NCI-H2171 (cell line): ENCODE measurements around the gene OGFRL1.
"Not testable (repeated sequence)": the region's sequence is repeated elsewhere in the genome, so short reads cannot be mapped to it uniquely, and the experiment has no call there.

Source experiments
- DNase-seq: peaks from one replicate; lab custom pipeline; 2025; lab: John Stamatoyannopoulos, UW

OGFRL1 gene

DNA sequence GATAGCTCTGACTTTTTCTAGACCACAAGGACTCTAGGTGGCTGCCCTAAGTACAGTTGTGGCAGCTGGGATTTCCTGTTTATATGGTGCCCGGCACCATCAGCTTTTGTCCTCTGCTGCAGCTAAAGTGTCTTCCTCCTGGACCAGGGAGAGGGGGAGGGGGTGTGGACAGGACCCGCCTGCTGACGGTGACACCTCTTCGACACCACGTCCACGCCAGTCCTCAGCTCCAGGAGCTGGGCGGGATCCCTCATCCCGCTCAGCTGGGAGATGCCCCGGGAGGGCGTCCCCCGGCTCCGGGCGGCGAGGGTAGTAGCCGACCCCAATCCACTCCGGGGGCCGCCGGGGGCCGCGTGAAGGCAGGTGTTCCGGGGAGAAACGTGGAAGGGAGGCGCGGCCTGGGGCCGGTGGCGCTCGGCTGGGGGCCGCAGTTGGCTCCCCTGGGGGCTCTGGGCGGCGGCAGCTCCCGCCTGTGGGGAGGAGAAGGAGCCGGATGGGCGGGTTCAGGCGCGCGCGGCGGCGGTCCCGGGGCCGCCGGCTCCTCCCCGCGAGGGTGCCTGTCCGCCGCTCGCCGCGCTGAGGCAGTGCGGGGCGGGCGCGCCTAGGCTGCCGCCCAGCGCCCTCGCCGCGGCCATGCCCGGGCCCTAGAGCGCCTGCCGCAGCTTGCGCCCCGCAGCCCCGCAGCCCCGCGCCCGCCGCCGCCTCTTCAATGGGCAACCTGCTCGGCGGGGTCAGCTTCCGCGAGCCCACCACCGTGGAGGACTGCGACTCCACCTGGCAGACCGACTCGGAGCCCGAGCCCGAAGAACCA is at the start of gene OGFRL1:
Gene OGFRL1 (plus strand): TSS at position 584 of the 811 bp plus-strand sequence. CDS start 126 bp downstream, at position 710.
- DNase-seq: peak; percentile 85

- DNase-seq: no peak
Observed at GRCh38 chr6:71239694-71240093, 48.9 kb upstream of the OGFRL1 start.

DNA sequence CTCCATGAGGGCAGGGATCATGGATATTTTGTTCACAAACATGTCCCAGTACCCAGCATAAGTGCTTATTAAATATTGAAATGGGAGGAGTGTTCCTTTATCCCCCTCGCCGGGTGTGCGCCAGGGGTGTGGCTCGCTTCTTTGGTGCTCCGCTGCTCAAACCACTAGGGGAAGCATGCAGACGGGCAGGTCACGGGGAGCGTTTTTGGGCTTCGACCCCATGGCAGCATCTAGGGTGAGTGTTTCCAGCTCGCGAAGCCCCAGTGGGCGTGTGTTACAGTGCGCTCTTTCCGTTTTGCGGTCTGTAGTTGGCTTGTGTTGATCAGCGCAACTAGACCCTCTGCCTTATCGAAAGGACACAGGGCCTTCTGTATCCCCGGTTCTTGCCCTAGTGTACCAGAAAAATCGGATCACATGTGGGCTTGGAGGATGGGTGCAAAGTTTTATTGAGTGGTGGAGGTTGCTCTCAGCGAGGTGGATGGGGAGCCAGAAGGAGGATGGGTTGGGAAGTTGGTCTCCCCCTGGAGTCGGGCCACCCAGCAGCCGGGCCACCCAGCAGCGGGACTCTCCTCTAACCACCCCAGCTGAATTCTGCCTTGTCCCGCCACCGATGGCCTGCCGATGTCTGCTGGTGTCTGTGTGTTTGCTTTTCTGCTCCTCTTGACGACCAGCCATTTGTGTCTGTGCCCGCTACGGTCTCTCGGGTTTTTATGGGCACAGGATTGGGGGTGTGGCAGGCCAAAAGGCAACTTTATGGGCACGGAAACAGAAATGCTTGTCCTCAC is 43.2 kb upstream of the OGFRL1 start:
- DNase-seq: no peak

DNA sequence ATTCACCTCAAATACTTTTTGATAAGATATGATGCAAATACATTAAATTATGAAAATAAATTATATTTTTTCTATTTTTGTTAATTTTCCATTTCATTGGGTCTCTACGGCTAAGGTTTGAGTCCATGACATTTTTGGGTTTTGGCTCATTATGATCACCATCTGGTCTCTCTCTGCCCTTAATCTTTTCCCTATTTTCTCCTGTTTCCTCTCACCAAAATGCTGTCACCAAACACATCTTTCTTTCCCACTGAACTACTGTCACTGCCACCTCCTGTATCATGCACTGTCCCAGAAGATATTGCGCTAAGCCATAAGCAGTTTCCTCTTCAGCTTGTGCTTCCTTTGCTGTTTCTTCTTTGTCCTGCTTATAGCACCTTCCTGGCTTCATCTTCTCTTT is 42.0 kb upstream of the OGFRL1 start:
- no peak for DNase-seq

GRCh38 chr6:71248306-71248765 is 40.3 kb upstream of the OGFRL1 start:
- no peak for DNase-seq

DNA sequence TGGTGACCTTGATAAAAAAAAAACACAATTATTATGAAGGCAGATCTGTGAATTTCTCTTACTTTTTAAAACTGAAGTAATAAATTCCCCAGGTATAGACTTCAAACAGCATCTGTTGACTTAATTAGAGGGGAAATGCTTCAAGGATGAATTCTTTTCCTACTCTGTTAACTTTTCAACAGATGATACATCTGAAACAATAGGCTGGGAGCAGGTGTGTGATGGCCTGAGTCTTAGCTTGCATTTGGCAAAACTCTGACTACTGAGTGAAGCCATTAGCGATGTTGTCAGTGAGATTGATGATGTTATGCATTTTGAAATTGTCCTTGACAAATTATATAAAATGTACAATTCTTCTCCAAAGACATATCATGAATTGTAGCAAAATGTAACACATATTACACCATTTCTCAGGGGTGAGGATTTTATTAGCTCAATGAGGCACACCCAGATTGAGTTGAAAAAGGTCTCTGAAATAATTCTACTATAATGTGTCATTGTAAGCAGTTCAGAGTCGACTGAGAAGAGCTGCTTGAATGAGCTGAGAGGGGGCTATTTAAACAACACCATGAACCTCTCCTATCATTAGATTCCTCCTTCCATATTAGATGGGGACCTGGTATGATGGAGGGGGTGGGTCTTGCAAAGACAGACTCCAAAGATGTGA is 39.6 kb upstream of the OGFRL1 start:
- DNase-seq: no peak

DNA sequence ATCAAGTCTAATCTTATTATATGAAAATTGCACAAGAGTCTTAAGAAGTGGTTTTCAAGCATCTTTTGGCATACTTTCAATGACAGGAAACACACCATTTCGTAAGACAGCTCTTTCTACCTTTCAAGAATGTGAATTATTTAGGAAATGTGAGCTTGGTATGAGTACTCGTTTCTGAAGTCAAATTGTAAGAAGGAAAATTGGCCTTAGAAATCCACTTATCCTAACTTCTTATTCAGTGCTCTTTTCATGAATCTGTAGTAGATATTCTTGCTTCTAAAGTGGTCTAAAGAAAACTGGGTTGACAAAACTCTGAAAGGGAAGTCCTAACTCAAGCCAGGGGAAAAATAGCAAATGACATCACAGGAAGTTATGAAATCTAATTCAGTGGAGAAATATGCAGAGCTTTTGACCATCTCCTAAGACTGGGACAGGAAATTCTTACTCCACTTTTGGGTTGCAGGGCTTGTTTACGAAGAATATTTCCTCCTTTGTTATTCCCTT is 38.5 kb upstream of the OGFRL1 start:
- DNase-seq: no peak

DNA sequence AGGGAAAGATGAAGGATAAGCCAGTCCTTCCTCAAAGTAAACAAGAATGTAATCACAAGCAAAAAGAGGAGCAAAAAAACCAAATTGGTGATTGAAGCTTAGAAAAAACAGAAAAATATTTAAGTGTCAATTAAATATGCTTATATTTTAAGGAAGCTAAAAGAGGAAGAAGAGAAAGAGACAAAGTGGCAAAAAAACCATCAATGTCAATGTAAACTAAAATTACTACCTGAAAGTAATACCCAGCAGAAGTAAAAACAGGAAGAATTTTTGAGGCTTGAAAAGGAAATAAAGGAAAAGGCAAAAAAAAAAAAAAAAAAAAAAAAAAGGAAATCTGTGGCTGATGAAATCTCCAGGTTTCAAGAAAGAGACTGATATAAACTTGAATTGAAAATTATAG is 36.2 kb upstream of the OGFRL1 start:
- no peak for DNase-seq

GRCh38 chr6:71252960-71253359 is 35.7 kb upstream of the OGFRL1 start:
- DNase-seq: no peak

DNA sequence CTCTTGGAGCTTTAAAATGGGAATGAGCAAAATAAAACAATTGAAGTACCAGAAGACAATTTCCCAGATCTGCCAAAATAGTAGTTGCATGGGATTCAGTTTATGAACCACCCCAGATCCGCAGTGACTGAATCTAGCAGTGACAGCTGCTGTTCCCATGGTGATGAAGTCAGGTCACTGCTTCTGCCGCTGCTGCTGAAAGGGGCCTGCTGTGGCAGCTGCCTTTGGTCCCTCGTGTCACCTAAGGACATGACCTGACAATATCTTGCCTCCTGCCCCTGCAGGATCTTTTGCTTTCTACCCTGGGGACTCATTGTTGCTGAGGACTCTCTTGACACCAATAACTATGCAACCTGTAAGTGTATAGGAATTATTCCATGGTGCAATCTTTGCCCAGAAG is 34.3 kb upstream of the OGFRL1 start:
- peak; percentile 66 for DNase-seq

GRCh38 chr6:71258078-71258866 is 30.3 kb upstream of the OGFRL1 start:
- no peak for DNase-seq

GRCh38 chr6:71259888-71260604 is 28.6 kb upstream of the OGFRL1 start:
- no peak for DNase-seq

GRCh38 chr6:71262914-71263313 is 25.7 kb upstream of the OGFRL1 start:
- no peak for DNase-seq

- DNase-seq: not testable (repeated sequence)
Observed at GRCh38 chr6:71266392-71266791, 22.2 kb upstream of the OGFRL1 start.

DNA sequence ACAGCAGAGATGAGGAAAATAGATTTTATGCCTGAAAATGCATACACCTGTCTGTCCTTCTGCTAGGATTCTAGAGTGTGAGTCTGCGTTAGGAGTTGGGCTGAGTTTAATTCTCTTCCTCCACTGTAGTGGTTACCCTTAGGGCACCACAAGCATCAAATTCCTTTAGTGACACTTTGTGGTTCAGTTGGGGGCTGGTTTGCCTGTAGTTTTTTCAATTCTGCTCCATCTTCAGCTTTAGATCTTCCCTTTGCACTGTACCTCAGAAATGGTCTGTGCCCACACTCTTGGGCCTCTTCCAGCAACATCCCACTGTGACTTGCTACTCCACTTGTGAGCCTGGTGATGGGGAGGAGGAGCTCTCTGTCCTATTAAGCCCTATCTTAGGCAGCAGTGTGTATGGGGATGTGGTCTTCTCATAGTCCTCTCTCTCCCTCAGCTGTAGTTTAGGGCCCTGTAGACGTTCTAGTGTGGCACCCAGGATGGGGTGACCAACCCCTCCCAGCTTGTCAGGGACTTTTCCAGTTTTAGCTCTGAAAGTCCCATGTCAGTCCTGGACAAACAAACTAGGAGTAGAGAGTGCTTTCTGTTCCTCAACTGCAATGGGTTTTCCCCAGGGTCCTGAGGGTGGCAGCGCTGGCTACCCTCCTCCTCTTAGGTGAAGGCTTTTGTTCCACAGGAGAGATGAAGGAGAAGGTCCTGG is 19.7 kb upstream of the OGFRL1 start:
- no peak for DNase-seq

- DNase-seq: no peak
Observed at GRCh38 chr6:71277926-71278600, 10.5 kb upstream of the OGFRL1 start.

DNA sequence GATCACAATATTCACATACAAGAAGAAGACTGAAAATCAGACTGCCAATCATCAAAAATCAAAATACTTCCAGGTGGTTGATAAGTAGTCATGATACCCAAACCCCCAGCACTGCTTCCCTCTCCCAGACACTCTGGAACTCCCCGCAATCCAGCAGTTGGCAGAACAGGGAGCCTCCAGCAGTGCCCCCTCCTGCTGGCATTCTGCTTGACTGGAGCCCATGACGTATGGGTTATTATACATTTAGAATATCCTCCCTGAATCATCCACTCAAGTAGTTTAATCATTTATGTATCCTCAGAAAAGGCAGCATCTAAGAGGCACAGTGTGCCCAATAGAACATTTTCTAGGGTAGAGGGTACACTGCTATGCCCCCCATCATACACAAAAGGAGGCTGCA is 9.3 kb upstream of the OGFRL1 start:
- no peak for DNase-seq

DNA sequence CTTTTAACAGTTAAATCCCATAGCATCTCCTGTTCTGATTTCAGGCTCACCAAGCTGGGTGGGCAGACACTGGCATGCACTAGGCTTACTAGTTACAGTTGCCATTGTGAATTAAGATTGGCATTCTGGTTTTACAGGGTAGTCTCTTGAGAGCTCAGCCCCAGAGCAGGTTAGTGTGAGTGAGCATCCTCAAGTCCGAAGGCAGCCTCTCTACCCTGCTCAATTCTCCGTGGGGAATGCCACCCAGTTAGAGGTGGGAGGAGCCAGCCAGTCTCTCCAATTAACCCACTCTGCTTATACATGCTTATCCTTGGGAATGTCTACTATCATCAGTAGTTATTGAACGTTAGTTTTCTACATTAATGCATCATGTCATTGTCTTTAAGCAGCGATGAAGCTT is 8.9 kb upstream of the OGFRL1 start:
- DNase-seq: no peak

DNA sequence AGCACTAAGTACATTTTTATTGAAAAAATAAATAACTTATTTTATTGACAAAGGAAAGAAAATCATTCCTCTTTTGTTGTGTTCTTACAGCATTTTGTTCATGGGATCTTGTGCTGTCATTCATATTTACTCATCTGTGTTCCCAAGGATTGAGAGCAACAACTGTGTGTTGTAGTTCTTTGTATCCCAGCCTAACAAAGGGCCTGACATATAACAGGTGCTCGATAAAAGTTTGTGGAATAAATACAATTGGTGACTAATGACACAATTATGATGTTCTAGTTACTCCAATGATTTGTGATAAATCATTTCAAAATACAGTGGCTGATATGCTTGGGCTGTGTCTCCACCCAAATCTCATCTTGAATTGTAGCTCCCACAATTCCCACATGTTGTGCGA is 7.9 kb upstream of the OGFRL1 start:
- DNase-seq: no peak

DNA sequence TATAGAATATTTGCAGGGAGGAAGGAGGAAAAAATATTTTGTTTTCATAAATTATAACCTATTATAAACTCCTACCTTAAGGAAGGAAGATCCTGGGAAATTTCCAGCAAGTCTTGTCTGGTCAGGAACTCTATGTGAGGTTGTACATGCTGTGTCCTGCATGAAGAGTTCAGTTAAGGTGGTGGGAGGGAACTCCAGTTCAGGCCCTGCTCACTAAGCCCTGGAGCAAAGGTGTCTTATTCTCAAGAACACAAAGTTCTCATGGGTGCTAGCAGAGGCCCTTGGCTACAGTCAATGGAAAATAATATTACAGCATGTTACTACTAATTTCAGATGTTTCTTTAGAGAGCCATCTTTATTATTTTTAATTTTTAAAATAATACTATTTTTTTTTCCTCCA is 3.8 kb upstream of the OGFRL1 start:
- no peak for DNase-seq
